ENCODE data around the gene AMHR2.
"Not testable (repeated sequence)": the region's sequence is repeated elsewhere in the genome, so short reads cannot be mapped to it uniquely, and the experiment has no call there.

AMHR2 gene

DNA sequence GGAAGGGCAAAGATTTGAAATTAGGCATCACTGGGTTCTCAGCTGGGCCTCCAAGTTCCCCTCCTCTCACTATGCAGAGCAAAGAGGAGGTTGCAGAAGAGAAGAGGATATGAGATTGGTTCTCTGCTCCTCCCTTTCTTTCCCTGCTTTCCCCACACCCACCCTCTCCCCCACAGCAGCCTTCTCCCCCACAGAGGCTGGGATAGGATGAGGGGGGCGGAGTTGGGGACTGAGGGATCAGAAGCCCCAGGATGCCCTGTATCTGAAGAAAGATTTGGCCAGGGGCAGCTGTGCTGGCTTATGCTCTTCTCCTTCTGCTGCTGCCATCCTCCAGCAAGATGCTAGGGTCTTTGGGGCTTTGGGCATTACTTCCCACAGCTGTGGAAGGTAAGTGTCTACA lies at the start of gene AMHR2:
TSS of gene AMHR2 (plus strand) at position 259 of the 400 bp plus-strand sequence. CDS start at position 339, 80 bp downstream.
- no peak within 1 kb of the TSS for H3K4me3 ChIP-seq (ENCODE audit: low read length)
- no peak for DNase-seq (ENCODE audit: low read depth)
- TF ChIP-seq, protein P1, sequence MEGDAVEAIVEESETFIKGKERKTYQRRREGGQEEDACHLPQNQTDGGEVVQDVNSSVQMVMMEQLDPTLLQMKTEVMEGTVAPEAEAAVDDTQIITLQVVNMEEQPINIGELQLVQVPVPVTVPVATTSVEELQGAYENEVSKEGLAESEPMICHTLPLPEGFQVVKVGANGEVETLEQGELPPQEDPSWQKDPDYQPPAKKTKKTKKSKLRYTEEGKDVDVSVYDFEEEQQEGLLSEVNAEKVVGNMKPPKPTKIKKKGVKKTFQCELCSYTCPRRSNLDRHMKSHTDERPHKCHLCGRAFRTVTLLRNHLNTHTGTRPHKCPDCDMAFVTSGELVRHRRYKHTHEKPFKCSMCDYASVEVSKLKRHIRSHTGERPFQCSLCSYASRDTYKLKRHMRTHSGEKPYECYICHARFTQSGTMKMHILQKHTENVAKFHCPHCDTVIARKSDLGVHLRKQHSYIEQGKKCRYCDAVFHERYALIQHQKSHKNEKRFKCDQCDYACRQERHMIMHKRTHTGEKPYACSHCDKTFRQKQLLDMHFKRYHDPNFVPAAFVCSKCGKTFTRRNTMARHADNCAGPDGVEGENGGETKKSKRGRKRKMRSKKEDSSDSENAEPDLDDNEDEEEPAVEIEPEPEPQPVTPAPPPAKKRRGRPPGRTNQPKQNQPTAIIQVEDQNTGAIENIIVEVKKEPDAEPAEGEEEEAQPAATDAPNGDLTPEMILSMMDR (conservative IDR thresholded peaks at IDR 0.05; ENCODE audit: low read length), result no peak

DNA sequence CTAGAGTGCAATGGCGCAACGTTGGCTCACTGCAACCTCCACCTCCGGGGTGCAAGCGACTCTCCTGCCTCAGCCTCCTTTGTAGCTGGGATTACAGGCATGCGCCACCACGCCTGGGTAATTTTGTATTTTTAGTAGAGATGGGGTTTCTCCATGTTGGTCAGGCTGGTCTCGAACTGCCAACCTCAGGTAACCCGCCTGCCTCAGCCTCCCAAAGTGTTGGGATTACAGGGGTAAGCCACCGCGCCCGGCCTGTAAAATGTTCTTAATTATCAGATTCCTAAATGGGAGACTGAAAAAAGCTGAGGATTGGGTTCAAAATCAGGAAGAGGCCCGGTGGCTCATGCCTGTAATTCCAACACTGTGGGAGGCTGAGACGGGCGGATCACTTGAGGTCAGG lies 49.4 kb upstream of the AMHR2 start:
- not testable (repeated sequence) for H3K4me3 ChIP-seq (ENCODE audit: low read length); DNase-seq (ENCODE audit: low read depth)

DNA sequence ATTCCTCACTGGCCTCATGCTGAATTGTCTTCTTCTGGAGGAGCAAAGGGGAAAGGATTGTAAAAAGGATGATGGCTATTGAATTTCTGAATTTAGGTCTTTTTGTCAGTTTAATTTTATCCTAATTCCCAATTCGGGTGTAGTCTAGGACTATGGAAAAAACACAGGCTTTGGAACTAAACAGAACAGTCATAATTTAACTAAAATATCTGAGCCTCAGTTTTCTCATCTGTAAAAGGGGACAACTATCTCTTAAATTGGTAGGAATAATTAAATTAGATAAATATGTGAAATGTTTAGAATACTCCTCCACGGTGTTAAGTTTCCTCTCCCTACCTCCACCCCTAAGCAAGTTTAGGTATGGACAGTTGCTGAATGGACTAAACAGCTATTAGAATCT lies 46.9 kb upstream of the AMHR2 start:
- no peak for DNase-seq (ENCODE audit: low read depth)
- TF ChIP-seq, protein P1 (conservative IDR thresholded peaks at IDR 0.05; ENCODE audit: low read length), result no peak
- H3K4me3 ChIP-seq (ENCODE audit: low read length), result no peak overlapping the region

DNA sequence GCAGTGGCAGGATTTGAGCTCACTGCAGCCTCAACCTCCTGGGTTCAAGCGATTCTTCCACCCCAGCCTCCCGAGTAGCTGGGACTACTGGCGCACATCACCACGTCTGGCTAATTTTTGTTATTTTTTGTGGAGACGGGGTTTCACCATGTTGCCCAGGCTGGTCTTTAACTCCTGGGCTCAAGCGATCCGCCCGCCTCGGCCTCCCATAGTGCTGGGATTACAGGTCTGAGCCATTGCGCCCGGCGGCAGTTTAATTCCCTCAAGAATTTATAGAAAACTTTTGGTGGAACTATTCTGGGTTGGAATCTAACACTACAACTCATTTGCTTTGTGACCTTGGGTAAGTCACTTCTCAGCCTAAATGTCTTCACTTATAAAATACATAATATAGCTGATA lies 45.4 kb upstream of the AMHR2 start:
- TF ChIP-seq, protein P1 (conservative IDR thresholded peaks at IDR 0.05; ENCODE audit: low read length), result no peak
- no peak for DNase-seq (ENCODE audit: low read depth)
- no peak overlapping the region for H3K4me3 ChIP-seq (ENCODE audit: low read length)

DNA sequence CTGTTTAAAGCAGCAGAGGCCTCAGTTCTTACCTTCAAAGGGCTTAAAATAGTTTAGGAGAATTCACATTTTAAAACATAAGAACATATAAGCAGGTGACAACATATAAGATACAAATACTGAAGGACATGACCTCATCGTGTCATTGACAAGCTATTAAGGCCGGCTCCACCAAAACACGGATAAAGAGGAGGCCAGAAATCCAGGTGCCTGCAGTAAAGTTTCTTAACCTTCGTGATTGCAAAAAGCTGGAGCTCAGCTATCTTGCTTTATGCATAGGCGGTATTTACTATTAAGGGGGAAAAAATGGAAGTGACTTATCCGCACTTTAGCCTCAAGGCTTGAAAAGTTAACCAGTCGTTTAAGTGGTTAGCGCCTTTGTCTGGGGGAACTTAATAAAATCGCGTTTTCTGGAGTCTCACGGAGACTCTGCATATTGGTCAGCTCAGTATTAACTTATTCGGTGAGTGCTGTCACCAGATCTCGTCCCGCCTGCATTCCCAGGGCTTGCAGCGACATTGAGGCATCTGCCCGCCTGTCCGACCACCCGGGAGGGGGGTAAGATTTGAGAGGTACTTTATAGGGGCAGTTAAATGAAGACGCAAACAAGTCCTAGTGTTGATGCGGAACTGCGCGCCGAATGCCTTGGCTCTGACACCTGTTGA lies 44.8 kb upstream of the AMHR2 start:
- DNase-seq (ENCODE audit: low read depth), result no peak
- peak overlapping the region; percentile 75 for H3K4me3 ChIP-seq (ENCODE audit: low read length)
- TF ChIP-seq, protein P1 (conservative IDR thresholded peaks at IDR 0.05; ENCODE audit: low read length), result no peak

DNA sequence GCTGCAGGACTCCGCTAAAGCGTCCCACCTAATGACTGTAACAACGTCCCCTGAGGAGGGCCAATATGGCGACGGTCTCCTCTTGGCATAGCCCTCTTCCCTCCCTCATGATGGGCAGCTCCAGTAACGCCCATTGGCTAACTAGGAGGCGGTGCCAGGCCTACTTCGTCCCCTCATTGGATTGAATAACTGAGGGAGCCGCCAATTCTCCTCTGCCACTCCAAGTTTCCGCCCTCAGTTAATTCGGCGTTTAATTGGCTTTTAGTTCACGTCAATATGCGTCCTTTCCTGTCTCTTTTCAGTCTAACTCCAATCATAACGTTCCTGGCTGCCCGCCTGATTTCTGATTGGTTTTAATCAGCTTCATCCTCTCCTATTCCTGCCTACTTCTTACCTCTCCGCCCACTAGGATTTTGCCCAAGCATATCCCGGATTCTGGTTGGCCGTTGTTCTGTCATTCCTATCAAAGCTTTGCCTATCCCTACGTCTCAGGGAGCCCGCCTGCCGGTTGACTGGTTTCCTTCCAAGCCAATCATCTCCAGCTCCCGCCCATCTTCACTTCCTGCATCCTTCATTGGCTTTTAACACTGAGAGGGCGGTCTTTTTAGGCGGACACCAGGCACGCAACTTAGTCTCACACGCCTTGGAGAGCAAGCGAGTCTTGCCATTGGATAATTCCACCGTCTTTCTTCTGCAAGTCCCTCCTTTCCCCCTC lies 44.1 kb upstream of the AMHR2 start:
- TF ChIP-seq, protein P1 (conservative IDR thresholded peaks at IDR 0.05; ENCODE audit: low read length), result no peak
- H3K4me3 ChIP-seq (ENCODE audit: low read length), result peak overlapping the region; percentile 75
- peak; percentile 100 for DNase-seq (ENCODE audit: low read depth)

DNA sequence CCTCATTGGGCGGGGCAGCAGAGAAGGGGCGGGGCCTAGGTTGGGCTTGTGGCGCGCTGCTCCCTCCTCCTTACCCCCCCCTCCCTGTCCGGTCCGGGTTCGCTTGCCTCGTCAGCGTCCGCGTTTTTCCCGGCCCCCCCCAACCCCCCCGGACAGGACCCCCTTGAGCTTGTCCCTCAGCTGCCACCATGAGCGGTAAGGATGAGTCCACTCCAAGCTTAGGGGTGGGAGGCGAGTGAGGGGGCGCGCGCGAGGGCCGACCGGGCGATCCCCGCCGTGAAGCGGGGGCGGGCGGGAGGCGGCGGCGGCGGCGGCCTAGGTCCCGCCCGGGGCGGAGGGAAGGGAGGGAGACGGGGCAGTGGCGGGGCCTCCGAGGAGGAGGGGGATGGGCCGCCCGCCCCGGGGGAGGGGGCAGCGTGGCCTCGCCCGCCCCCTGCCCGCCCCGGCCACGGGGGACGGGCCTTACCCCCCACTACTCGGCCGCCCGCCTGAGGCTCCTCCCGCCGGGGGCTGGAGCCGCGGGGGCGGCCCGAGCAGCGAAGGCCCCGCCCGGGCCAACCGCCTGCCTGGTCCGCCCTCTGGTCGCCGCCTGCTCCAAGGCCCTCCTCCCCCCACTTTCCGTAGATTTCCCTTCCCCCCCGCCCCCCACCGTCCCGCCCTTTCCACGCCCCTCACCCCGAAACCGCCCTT lies 43.4 kb upstream of the AMHR2 start, which contains the start of gene SP1:
TSS of gene SP1 (plus strand) at position 73 of the 690 bp plus-strand sequence. CDS start at position 189, 116 bp downstream.
- TF ChIP-seq, protein P1 (conservative IDR thresholded peaks at IDR 0.05; ENCODE audit: low read length), result no peak
- peak within 1 kb of the TSS; percentile 75 for H3K4me3 ChIP-seq (ENCODE audit: low read length)
- peak; percentile 95 for DNase-seq (ENCODE audit: low read depth)

Data from AG10803 (cell line).